Stimulated activated CD4-positive, alpha-beta T cell treated with anti-CD3 and anti-CD28 coated beads, Interleukin-15, amount 100 ng/mL, for 1 hour (primary cell): ENCODE measurements around the gene ALDOA.
"Not testable (repeated sequence)": the region's sequence is repeated elsewhere in the genome, so short reads cannot be mapped to it uniquely, and the experiment has no call there.

Experiments used
- DNase-seq, 2 donors: peaks; one replicate each; pipeline ENCODE4 v3.0.0-alpha.2; 2020; ENCODE audit warnings: low read depth in 1 of 2, low spot score in 1 of 2

The ALDOA gene

DNA sequence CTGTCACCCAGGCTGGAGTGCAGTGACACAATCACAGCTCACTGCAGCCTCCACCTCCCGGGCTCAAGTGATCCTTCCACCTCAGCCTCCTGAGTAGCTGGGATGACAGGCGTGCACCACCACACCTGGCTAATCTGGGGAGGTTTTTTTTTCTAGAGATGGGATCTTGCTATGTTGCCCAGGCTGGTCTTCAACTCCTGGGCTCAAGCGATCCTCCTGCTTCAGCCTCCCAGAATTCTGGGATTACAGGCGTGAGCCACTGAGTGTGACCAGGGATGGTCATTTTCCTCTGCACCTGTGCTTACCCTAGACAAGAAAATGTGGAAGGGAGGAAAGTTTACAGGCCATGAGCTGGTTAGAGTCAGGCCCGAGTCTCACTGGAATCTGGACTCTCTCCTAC, 24.9 kb upstream of the ALDOA start:
- not testable (repeated sequence) for DNase-seq

DNA sequence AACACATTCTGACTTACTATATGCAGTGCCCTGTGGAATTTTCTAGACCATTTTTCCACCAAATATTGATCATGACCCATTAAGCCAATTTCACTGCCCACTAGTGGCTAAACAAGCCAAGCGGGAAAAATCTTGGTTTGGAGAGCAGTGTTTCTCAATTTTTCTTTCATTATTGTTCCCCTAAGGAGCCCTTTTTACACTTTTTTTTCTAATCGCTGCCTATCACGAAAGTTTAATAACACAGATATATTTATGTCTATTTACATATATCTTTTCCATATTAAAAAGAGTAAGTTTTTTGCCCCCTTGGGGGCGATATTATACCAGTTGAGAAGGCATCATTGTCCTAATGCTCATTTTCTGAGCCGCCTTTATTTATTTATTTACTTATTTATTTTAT, 23.7 kb upstream of the ALDOA start:
- DNase-seq: no peak

DNA sequence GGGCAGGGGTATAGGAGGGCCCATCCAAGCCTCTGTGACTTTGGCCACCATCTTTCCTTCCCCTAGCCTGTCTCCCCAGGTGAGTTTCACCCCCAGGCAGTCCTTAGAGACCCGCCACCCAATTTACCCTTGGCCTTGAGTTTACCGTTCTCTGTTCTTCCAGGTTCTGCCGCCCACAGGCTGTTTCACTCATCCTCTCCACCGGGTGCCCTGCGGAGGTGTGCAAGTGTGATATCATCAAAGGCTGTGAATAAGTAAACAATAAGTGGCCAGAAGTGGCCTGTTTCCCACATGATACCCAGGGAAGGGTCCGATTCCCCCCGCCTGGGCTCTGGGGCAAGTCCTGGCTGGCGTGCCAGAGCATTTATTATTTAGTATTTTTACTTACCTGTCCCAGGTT, 19.4 kb upstream of the ALDOA start:
- DNase-seq: no peak

DNA sequence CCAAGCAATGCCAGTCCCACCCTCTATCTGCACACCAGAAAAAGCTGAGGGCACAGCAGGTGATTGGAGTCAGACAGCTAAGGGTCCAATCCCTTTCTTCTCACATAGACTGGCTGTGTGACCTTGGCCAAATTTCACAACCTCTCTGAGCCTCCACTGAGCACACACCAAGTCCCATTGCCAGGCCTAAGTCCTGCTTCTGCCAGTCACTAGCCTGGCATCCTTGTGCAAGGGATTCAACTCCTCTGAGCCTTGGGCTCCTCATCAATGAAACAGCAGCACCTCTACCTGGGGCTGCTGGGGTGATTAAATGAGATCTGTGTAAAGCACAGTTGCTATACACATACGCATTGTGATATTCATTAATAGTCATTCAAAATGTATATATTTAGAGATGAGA, 19.0 kb upstream of the ALDOA start:
- DNase-seq: no peak

DNA sequence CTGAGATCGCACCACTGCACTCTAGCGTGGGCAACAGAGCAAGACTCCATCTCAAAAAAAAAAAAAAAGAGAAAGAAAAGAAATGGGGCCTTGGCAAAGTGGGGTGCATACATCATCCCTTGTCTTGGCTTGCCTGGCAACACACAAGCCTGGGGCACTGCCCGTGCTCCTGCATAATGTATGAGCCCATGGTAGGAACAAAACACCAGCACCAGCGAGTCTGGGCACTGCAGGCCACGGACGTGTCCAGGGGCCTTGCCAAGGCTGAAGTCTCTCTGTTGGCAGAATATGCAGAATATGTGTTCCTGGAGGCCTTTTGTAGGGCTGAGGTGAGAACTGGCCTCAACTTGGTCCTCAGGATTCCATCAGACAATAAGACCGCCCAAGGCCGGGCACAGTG, 15.7 kb upstream of the ALDOA start:
- no peak for DNase-seq

DNA sequence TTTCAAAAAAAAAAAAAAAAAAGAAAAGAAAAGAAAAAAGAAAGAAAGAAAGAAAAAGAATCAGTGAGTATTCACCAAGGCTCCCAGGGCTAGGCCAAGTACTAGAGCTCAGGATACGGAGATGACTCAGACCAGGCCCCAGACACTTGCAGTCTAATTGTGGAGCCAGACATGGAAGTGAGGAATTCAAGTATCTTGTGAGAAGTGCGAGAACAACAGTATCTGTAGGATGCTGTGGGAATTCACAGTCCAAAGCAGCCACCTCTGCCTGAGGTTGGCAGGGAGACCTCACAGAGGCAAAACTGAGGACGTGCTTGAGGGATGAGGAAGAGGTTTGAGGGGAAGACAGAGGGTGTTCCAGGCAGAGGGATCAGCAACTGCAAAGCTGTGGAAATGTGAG, 14.0 kb upstream of the ALDOA start:
- DNase-seq: no peak

DNA sequence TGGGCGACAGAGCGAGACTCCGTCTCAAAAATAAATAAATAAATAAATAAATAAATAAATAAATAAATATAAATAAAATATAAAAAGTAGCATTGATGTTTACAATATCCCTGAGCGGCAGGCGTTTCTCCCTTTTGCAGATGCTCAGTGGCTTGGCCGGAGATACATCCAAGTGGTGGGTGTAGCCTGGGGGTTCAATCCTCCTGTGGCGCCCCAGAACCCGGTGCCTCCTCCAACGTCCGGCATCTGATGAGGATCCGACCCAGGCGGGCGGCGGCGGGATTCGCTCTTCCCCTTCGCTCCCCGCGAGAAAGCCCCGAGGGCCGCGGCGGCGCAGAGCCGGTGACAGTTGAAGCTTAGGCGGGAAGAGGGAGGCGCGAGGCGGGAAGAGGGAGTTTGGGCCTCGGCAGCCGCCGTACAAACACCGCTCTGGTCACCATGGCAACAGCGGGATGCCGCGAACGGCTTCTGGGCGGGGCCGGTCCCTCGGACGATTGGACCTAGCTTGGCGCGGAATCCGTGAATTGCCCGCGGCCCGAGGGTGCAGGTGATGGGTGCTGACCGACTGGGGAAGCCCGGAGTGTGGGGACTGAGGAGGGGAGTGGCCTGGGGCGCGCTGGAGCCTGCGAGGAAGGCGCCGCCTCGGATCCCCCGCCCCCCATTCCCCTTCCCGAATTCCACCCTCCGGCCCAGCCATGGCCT, 12.7 kb upstream of the ALDOA start:
- peak; percentile 73 to 83 for DNase-seq

DNA sequence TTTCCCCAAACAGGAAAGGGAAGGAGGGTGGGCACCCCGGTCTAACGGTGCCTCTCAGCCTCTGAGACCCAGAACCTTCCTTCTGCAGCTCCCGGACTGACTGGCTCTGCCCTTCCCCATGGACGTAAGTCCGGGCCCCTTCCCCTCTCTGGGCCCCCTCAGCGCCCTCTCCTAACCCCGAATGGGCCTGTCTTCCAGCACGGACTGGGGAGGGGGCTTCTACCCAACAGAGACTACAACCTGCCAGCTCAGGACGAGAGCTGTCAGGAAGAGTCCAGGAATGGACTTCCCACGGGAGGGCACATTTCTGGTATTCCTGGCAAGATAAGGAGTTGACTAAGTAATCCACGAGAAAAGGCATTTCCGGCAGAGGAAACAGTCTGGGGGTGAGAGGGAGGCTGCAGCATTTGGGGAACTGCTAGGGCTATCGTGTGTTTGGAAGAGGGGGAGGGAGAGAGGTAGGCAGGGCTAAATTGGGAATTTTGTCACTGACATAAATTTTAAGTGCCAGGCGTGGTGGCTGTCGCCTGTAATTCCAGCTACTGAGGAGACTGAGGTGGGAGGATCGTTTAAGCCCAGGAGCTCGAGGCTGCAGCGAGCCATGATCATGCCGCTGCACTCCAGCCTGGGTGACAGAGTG, 12.1 kb upstream of the ALDOA start:
- no peak for DNase-seq

DNA sequence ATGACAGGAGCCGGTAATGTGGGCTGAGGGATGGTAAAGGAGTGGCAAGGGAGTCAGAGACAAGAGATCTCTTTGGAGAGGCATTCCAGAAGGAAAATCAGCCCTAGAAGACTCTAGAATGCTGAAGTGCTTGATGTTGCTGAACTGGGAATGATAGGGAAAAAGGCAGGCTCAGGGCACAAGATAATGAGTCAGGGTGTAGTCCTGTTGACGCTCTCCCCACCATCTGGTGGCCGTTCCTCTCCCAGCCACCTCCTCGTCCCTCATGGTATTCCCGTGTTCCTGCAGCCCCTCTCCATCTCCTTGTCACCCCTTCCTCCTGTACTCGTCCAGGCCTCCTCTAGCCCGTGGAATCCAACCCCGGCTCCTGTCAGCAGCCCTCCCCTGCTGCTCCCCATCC, 11.1 kb upstream of the ALDOA start:
- DNase-seq: no peak

DNA sequence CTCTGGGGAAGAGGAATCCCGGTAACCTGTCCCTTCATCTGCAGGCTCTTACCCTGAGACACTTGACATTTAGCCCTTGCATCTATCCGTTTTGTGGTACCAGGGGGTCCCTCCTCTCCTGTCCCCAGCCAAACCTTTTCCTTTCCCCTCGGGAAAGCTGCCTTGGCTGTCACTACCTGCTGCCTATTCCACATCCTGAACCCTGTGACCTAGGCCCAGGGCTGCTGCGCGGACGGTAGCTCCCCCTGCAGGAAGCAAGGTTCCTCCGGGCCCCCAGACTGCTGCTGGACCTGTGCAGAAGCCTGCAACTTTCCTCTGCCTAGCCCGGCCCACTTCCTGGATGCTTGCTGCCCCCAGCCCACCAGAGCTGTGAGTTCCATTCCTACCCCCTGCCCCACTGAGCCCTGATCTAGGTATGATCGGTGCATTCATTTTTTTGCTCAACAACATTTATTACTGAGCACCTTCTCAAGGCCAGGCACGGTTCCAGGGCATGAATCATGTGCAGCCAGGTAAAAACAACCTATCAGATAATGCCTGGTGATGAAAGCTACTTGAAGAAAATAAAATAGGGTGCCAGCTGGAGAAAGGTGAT, 10.5 kb upstream of the ALDOA start:
- DNase-seq: no peak

DNA sequence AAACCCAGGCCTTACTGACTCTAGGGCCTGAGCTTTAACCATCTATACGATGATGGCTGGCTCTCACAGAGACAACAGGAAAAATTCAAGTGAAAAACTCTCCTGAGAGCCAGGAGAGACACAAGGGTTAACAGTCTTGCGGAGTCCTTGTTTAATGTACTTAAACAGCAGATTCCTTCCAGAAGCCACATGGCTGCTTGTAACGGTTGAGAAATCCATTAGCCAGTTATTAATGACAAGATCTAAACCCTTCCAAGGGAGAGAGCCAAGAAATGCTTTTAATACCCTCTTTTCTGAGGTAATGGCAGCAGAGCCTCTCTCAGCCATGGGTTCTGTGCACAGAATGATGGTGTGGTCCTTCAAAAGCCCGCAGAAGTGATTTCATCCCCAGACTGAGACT, 5.2 kb upstream of the ALDOA start:
- no peak for DNase-seq

DNA sequence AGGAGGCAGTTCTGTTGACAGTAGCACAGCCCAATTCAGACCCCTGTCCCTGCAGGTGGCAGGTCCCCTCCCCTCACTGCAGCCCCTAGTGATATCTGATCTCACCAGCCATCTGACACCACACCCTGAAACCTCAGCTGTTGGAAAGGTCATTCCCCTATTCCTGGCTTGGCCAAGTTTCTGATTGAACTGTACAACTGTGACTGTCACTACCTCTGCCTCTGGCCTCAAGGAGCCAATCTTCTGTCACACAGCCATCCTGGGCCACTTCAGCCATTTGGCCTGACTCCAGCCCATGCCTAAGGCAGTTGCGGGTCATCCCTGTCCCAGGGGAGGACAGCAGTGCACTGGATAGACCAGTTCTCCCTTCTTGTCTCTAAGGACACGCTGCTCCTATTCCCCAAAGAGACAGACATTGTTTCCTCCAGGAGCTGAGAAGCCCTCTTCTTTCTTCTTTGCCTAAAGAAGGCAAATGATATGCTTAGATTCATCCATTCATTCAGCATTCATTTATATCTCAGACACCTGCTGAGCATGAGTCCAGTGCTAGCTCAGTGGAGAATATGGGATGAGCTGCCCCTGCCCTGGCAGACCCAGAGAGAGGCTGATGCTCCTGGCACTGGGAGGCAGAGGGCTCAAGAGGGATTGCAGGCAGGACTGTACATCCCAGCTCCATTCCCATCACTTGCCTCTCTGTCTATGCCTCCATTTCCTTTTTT, 4.6 kb upstream of the ALDOA start:
- no peak for DNase-seq

DNA sequence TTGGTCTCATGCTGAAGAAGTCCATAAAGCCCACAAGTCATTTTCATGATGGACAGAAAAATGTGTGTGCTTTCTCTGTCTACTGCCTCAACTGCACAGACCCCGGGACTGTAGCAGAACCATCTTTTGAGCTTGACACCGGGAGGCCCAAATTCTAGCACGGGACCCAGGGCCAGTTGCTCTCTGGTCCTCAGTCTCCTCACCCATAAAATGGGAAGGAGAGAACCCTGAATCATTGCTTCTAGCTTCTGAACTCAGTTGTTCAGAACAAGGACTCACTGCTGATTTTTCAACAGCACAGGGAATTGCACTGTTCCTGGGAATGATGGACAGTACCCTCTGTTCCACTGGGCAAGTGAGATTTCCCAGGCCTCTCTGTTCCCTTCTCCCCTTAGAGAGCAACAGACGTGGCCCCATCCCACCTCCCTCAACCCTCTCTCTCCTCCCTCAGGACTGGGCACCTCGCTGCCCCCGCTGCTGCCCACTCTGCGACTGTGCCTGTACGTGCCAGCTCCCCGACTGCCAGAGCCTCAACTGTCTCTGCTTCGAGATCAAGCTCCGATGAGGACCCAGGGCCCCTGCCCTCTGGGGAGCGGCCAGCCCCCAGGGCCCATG, 2.2 kb upstream of the ALDOA start:
- DNase-seq: no peak

DNA sequence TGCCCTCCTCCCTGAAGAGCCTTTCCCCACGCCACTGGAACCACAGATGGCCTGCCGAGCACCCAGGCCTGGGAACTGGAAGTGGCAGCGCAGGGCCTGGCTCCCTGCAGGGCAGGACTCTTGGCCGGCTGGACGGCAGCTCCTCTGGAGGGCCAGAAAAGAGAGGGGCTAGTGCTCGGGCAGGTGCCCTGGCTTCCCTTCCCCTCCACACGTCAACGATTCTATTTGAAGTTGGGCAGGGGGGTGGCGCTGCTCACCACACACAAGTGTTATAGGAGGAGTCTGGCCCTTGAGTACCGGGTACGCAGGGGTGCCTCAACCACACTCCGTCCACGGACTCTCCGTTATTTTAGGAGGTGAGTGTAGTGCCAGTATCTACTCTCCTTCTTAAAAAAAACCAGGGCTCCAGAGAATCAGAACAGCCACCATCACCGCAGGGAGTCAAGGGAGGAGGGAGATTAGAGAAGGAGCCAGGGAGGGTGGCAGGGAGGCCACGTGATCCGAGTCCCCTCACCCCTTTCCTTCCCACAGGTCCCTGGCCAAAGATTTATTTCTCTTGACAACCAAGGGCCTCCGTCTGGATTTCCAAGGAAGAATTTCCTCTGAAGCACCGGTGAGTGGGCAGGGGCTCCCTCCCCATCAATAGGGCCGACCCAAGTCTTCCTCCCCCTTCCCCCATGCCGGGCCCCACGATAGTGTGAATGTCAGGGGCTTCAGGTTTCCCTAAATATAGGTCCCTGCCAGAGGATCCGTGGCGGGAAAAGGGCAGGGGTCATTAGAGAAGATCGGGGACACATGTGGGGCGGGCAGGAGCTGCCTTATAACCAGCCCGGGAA, 1.4 kb upstream of the ALDOA start:
- DNase-seq: peak; percentile 46 to 51

DNA sequence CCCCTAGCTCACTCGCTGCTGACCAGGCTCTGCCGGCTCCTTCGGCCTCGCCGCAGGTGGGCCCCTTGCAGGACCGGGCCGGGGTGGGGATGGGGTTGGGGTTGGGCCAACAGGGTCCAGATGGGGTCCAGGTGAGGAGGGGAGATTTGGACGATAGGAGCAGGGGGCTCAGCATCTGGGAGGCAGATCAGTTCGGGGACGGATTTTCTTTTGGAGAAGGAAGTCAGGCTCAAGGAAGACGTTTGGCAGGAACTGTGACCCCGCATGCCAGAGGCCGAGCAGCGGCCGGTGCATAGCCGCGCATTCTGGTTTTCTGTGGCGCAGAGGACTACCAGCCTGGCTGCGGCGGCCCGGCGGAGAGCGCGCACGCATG, 845 bp upstream of the ALDOA start:
- DNase-seq: no peak

DNA sequence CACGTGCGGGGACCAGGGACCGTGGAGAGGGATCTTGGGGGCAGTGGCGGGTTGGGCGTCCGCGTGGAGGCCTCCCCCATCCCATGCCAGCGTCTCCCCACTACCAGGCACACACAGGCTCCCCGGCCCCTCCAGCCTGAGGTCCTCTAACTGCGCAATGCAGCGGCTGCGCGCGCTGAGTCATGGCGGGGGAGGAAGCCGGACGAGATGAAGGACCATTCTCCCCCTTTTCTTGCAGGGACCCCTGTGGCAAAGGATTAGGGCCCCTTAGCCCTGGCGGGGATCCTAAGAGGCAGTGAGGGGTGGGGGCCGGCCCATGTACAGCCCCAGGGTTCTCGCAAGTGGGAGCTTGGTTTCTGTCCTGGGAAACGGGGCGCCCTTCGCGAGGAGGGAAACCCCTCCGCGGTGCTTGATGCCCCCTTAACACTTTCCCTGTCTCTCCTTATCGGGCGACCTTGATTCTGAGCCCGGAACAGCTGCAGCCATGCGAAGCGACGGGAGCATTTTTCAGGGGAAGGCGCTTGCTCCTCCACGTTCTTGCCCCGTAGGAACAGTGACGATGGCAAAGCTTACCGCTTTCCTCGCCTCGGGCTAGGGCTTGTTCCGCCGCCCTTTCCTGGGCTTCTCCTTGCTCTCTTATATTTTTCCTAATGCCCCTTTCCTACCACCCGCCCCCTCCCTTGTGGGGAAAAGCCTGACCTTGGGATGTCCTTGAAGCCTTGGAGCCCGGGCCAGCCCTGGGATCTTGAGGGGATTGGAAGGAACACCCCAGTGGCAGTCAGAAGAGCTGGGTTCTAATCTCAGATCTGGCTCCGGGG, 592 bp downstream of the ALDOA start:
- no peak for DNase-seq

DNA sequence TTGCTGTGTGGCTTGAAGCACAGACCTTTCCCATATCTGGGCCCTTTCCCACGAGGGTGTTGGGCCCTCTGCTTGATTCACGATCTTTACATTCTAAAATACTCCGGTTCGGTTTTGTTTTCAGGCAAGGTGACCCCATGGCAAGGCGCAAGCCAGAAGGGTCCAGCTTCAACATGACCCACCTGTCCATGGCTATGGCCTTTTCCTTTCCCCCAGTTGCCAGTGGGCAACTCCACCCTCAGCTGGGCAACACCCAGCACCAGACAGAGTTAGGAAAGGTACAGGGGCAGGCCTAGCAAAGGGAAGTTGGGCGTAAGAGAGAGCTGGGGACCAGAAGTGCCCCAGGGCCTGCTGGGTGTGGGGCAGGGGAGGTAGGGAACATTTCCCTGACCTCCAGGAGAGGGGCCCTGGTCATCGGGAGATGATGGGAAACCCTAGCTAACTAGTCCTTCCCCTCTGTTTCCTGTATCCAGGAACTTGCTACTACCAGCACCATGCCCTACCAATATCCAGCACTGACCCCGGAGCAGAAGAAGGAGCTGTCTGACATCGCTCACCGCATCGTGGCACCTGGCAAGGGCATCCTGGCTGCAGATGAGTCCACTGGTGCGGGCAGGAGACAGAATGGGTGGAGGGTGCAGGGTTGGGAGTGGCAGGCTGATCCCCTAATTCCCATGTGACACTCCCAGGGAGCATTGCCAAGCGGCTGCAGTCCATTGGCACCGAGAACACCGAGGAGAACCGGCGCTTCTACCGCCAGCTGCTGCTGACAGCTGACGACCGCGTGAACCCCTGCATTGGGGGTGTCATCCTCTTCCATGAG, 1.4 kb downstream of the ALDOA start:
- DNase-seq: no peak

DNA sequence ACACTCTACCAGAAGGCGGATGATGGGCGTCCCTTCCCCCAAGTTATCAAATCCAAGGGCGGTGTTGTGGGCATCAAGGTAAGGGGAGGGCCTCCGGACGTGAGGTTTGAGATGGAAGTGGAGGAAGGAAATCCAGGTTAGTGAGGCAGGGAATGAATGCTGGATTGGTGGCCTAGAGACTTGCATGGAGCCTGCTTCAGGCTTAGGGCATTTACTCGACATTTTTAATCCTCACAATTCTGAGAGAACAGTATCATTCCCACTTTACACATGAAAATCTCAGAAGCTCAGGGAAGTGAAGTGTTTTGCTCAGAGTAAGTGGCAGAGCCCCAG, 2.0 kb downstream of the ALDOA start:
- DNase-seq: no peak

DNA sequence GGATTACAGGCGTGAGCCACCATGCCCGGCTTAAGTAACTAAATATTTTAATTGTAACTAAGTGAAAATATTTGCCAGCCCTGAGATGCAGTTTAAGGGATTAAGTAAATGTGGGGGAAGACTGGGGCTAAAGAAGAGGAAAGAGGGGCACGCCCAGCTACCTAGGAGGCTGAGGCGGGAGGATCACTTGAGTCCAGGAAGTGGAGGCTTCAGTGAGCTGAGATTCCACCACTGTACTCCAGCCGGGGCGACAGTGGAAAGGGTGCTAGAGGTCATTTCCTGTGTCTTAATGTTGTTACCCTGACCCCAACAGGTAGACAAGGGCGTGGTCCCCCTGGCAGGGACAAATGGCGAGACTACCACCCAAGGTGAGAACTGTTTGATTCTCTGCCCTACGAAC, 2.8 kb downstream of the ALDOA start:
- no peak for DNase-seq
